HG03520 (cell line): Measurements from ENCODE around the gene BLMH.

ENCODE experiments used
- ATAC-seq: cut with Tn5 transposase; IDR thresholded peaks from one replicate; pipeline ENCODE4 v1.9.1; 2021; ENCODE audit warnings: mild to moderate bottlenecking, moderate library complexity; ENCODE audit not compliant: unreplicated experiment

BLMH gene

GRCh38 chr17:30253312-30253711 lies 38.4 kb downstream of the BLMH start:
- no peak for ATAC-seq

- no peak for ATAC-seq
Observed at GRCh38 chr17:30251931-30252330, 39.8 kb downstream of the BLMH start.

- ATAC-seq = no peak
Observed at GRCh38 chr17:30249460-30249859, 42.3 kb downstream of the BLMH start.

GRCh38 chr17:30248786-30249185 lies 43.0 kb downstream of the BLMH start:
- no peak for ATAC-seq

- no peak for ATAC-seq
Observed at GRCh38 chr17:30246460-30246859, 45.3 kb downstream of the BLMH start.

GRCh38 chr17:30244853-30245385 lies 46.8 kb downstream of the BLMH start:
- ATAC-seq = no peak

GRCh38 chr17:30243568-30243967 lies 48.2 kb downstream of the BLMH start:
- ATAC-seq = no peak

GRCh38 chr17:30243002-30243401 lies 48.7 kb downstream of the BLMH start:
- no peak for ATAC-seq

- no peak for ATAC-seq
Observed at GRCh38 chr17:30241051-30241450, 50.7 kb downstream of the BLMH start.

- no peak for ATAC-seq
Observed at GRCh38 chr17:30240177-30240576, 51.6 kb downstream of the BLMH start.

- ATAC-seq = no peak
Observed at GRCh38 chr17:30239089-30239462, 52.7 kb downstream of the BLMH start.

GRCh38 chr17:30238387-30239088 lies 53.2 kb downstream of the BLMH start:
- no peak for ATAC-seq

- ATAC-seq = no peak
Observed at GRCh38 chr17:30238003-30238344, 53.8 kb downstream of the BLMH start.

- no peak for ATAC-seq
Observed at GRCh38 chr17:30237296-30238002, 54.3 kb downstream of the BLMH start.

GRCh38 chr17:30236766-30237165 lies 55.0 kb downstream of the BLMH start:
- ATAC-seq = no peak

GRCh38 chr17:30236297-30236624 lies 55.5 kb downstream of the BLMH start:
- ATAC-seq = no peak

GRCh38 chr17:30235386-30236296 lies 56.1 kb downstream of the BLMH start, which contains the start of gene SLC6A4:
Gene SLC6A4, minus strand, starts transcription at chr17:30235697. Its CDS starts 13,739 bp downstream, at chr17:30221958.
- ATAC-seq = no peak

- no peak for ATAC-seq
Observed at GRCh38 chr17:30234964-30235363, 56.8 kb downstream of the BLMH start.

GRCh38 chr17:30234296-30234695 lies 57.4 kb downstream of the BLMH start:
- no peak for ATAC-seq

GRCh38 chr17:30232824-30233427 lies 58.8 kb downstream of the BLMH start:
- no peak for ATAC-seq
